K562 (cell line): ENCODE data around the gene BLOC1S4. TPM values are rescaled to one million over a fixed set of nuclear protein-coding genes. Genes with fewer than 3 reads are reported as not detected.

Experiments
- ATF1 ChIP-seq, 2 experiments: fragments of 450-650 bp in 1 of 2; IDR thresholded peaks; 2 replicates each; pipeline ENCODE4 v1.6.1; 2016; ENCODE audit warnings: missing compliant biosample characterization in 1 of 2, missing genetic modification characterization in 1 of 2
- BHLHE40 ChIP-seq: IDR thresholded peaks from 2 replicates; pipeline ENCODE4 v1.6.1; 2011; ENCODE audit warnings: low read length, improper control_type of control experiment
- DACH1 ChIP-seq: fragments of 450-650 bp; IDR thresholded peaks from 2 replicates; pipeline ENCODE4 v1.6.1; 2018; ENCODE audit not compliant: partially characterized antibody
- DMBX1 ChIP-seq: fragments of 250-450 bp; sonication (Bioruptor Pico); IDR thresholded peaks from 2 replicates; pipeline ENCODE4 v1.8.0; 2022; ENCODE audit warnings: inconsistent platforms, mild to moderate bottlenecking, moderate library complexity, borderline replicate concordance
- HIVEP1 ChIP-seq: fragments of 250-450 bp; sonication (Bioruptor Pico); IDR thresholded peaks from 2 replicates; pipeline ENCODE4 v1.4.0; 2020; ENCODE audit warnings: mild to moderate bottlenecking
- HNRNPL ChIP-seq: fragments of 200-400 bp; formaldehyde crosslinking; IDR thresholded peaks from 2 replicates; pipeline ENCODE4 v1.6.1; 2017; ENCODE audit warnings: low read depth, mild to moderate bottlenecking, low read length
- MLLT1 ChIP-seq, 2 experiments: fragments of 450-650 bp; IDR thresholded peaks; 2 replicates each; pipeline ENCODE4 v1.6.1; 2016
- NCOR1 ChIP-seq: fragments of 450-650 bp; IDR thresholded peaks from 2 replicates; pipeline ENCODE4 v1.6.1; 2016; ENCODE audit warnings: mild to moderate bottlenecking, moderate library complexity
- NFATC3 ChIP-seq: fragments of 450-650 bp; IDR thresholded peaks from 2 replicates; pipeline ENCODE4 v1.6.1; 2017; ENCODE audit warnings: mild to moderate bottlenecking
- NRF1 ChIP-seq, 2 experiments: fragments of 450-650 bp; IDR thresholded peaks in 1 of 2; conservative IDR thresholded peaks in 1 of 2; 2 replicates each; pipeline ENCODE4 v1.6.1; 2014; ENCODE audit warnings: mild to moderate bottlenecking in 2 of 2
- RHOXF2B ChIP-seq: fragments of 250-450 bp; sonication (Bioruptor Pico); conservative IDR thresholded peaks from 2 replicates; pipeline ENCODE4 v1.5.1; 2021
- RUNX1 ChIP-seq: sonication (generic); IDR thresholded peaks from 2 replicates; pipeline ENCODE4 v1.6.1; 2016; ENCODE audit warnings: antibody characterized with exemption, low read depth
- SOX6 ChIP-seq: fragments of 450-650 bp; IDR thresholded peaks from 2 replicates; pipeline ENCODE4 v1.6.1; 2014; ENCODE audit warnings: mild to moderate bottlenecking
- ZC3H11A ChIP-seq: IDR thresholded peaks from 2 replicates; pipeline ENCODE4 v1.6.1; 2012; ENCODE audit warnings: low read depth, low read length, improper control_type of control experiment
- ZNF134 ChIP-seq: fragments of 250-450 bp; sonication (Bioruptor Pico); conservative IDR thresholded peaks from 2 replicates; pipeline ENCODE4 v1.4.0; 2020
- ZNF41 ChIP-seq: fragments of 250-450 bp; sonication (Bioruptor Pico); conservative IDR thresholded peaks from 2 replicates; pipeline ENCODE4 v1.4.0; 2020; ENCODE audit warnings: mild to moderate bottlenecking
- ZNF507 ChIP-seq: conservative IDR thresholded peaks from 2 replicates; pipeline ENCODE4 v1.6.1; 2017; ENCODE audit warnings: missing genetic modification characterization, missing compliant biosample characterization
- polyA plus RNA-seq, 8 experiments: library from polyadenylated mRNA; depleted of rRNA in 4 of 8; stranded (reverse) in 5 of 8; unstranded in 3 of 8; fragments of >200 nt; fragmentation: Nextera tagmentation in 2 of 8; fragmentation: Illumina TruSeq in 1 of 8; extraction: Ambion mirVana in 2 of 8; extraction: Trizol in 1 of 8; gene quantifications; 2 replicates each; pipeline versions ENCODE4 v1.2.1 to v1.2.3, GENCODE V29; 2011 to 2014; ENCODE audit warnings: inconsistent platforms in 1 of 8, missing spikeins in 1 of 8
- total RNA-seq, 7 experiments: library from RNA; depleted of rRNA in 6 of 7; stranded (reverse); fragments of >200 nt in 6 of 7; fragmentation: Illumina TruSeq in 2 of 7; extraction: Trizol in 2 of 7; gene quantifications; 2 replicates each; pipeline versions ENCODE4 v1.2.1 to v1.2.3, GENCODE V29; 2011 to 2021; ENCODE audit warnings: low replicate concordance in 1 of 7
- TF ChIP-seq, protein P1 (sequence below): sonication (generic); formaldehyde crosslinking; IDR thresholded peaks from 2 replicates; pipeline ENCODE4 v1.8.0; 2022; ENCODE audit warnings: mild to moderate bottlenecking, missing genetic modification reagents
- TF ChIP-seq, protein P2 (sequence below), 2 experiments: fragments of 450-650 bp in 1 of 2; IDR thresholded peaks; 2 replicates each; pipeline ENCODE4 v1.6.1; 2011 to 2017; ENCODE audit warnings: low read depth in 2 of 2, antibody characterized with exemption in 1 of 2, borderline replicate concordance in 1 of 2, low read length in 1 of 2, mild to moderate bottlenecking in 1 of 2, mixed read lengths in 1 of 2; ENCODE audit not compliant: control insufficient read depth in 1 of 2

Gene BLOC1S4
- total and polyA plus RNA-seq, 9 of the 15 experiments (the other 6 are each of a cell fraction or from before 2014, with no cell fraction given) = 3.1 to 31.6 (median 11.2) TPM

DNA sequence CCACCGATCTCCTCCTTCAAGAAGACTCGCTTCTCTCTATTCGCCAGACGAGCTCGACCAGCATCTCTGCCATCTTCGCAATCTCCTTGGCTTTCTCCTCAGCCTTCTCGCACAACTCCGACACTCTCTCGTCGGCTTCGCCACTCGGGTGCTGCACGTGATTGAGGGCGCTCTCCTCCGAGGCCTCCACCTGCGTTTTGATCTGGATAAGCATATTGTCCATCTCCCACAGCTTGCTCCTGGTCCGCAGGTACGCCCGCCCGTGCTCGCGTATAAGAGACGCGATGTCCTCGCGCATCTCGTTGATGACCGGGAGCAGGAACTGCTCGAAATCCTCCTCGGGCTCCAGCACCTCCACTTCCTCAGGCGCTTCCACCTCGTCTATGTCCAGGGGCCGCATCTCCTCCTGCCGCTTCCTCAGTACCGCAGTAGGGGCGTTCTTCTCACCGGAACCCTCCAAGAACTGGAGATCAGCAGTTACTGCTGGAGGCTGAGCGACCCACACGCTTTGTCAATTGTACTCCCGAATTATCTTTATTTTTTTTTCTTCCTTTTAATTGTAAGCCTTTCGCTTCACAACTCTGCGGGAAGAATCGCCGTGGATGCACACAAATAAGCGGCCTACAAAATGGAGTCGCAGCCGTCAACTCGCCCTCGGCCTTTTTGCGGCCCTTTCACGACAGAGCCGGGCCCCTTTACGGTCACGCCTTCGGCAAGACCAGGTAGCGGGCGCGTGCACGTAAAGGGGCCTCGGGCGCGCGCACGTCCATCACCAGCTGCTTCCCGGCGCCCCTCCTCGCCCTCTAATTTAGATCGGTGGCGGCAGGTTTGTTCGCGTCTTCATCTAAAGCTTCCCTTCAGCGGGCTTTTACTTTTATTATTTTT, 6.5 kb upstream of the BLOC1S4 start, which contains the start of gene MRFAP1L1 (continued):
- TF ChIP-seq MLLT1 (IDR thresholded peaks at IDR 0.05) (0 out of 4 replicates have a peak, but pooled peaks of 1 of the 2 experiments have one; percentile 42), NFATC3 (no peak), DACH1 (peak; percentile 78), SOX6 (peak; percentile 39; the same call in 1 of the 2 replicates), ZNF41 (CRISPR knock-in tag) (no peak), RUNX1 (no peak), RHOXF2B (CRISPR knock-in tag) (no peak), HNRNPL (no peak), ZNF507 (tag) (no peak), ZNF134 (CRISPR knock-in tag) (no peak), DMBX1 (peak; percentile 55; the same call in 1 of the 2 replicates), HIVEP1 (no peak), ATF1 (CRISPR knock-in tag; IDR thresholded peaks at IDR 0.05) (no peak), ATF1 (tag; IDR thresholded peaks at IDR 0.05) (peak; percentile 69), NCOR1 (no peak), BHLHE40 (peak; percentile 84), NRF1 (conservative IDR thresholded peaks at IDR 0.05 in 1 of 2, IDR thresholded peaks at IDR 0.05 in 1 of 2) (peak; percentile 81 to 82), ZC3H11A (no peak; the same call in 1 of the 2 replicates)
- TF ChIP-seq, protein P1, sequence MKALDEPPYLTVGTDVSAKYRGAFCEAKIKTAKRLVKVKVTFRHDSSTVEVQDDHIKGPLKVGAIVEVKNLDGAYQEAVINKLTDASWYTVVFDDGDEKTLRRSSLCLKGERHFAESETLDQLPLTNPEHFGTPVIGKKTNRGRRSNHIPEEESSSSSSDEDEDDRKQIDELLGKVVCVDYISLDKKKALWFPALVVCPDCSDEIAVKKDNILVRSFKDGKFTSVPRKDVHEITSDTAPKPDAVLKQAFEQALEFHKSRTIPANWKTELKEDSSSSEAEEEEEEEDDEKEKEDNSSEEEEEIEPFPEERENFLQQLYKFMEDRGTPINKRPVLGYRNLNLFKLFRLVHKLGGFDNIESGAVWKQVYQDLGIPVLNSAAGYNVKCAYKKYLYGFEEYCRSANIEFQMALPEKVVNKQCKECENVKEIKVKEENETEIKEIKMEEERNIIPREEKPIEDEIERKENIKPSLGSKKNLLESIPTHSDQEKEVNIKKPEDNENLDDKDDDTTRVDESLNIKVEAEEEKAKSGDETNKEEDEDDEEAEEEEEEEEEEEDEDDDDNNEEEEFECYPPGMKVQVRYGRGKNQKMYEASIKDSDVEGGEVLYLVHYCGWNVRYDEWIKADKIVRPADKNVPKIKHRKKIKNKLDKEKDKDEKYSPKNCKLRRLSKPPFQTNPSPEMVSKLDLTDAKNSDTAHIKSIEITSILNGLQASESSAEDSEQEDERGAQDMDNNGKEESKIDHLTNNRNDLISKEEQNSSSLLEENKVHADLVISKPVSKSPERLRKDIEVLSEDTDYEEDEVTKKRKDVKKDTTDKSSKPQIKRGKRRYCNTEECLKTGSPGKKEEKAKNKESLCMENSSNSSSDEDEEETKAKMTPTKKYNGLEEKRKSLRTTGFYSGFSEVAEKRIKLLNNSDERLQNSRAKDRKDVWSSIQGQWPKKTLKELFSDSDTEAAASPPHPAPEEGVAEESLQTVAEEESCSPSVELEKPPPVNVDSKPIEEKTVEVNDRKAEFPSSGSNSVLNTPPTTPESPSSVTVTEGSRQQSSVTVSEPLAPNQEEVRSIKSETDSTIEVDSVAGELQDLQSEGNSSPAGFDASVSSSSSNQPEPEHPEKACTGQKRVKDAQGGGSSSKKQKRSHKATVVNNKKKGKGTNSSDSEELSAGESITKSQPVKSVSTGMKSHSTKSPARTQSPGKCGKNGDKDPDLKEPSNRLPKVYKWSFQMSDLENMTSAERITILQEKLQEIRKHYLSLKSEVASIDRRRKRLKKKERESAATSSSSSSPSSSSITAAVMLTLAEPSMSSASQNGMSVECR = peak; percentile 64
- TF ChIP-seq, protein P2, sequence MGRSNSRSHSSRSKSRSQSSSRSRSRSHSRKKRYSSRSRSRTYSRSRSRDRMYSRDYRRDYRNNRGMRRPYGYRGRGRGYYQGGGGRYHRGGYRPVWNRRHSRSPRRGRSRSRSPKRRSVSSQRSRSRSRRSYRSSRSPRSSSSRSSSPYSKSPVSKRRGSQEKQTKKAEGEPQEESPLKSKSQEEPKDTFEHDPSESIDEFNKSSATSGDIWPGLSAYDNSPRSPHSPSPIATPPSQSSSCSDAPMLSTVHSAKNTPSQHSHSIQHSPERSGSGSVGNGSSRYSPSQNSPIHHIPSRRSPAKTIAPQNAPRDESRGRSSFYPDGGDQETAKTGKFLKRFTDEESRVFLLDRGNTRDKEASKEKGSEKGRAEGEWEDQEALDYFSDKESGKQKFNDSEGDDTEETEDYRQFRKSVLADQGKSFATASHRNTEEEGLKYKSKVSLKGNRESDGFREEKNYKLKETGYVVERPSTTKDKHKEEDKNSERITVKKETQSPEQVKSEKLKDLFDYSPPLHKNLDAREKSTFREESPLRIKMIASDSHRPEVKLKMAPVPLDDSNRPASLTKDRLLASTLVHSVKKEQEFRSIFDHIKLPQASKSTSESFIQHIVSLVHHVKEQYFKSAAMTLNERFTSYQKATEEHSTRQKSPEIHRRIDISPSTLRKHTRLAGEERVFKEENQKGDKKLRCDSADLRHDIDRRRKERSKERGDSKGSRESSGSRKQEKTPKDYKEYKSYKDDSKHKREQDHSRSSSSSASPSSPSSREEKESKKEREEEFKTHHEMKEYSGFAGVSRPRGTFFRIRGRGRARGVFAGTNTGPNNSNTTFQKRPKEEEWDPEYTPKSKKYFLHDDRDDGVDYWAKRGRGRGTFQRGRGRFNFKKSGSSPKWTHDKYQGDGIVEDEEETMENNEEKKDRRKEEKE (IDR thresholded peaks at IDR 0.05; ENCODE audit: borderline replicate concordance in 1 of 2, control insufficient read depth in 1 of 2, low read depth in 2 of 2, low read length in 1 of 2) = no peak
